ENCODE data around the gene CYP2S1.
"Not testable (repeated sequence)": the region's sequence is repeated elsewhere in the genome, so short reads cannot be mapped to it uniquely, and the experiment has no call there.

CYP2S1 gene

DNA sequence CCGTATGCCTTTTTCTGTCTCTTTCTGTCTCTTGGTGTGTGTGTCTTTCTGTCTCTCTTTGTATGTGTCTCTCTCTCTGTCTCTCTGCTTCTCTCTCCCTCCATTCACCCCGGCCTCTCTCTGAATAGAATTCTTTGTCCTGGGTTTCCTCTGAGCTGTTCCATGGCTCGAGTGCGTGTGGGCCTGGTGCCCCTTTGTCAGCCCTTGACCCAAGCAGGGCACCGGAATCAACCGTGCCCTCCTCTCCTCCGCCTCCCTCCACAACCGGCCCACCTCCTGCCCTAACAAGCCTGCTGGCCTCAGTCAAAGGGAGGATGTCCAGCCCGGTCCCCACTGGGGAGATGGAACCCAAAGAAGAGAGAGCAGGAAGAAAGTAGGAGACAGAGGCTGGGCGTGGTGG is 29.2 kb downstream of the CYP2S1 start:
- DNase-seq: no peak
- in situ Hi-C loops (cut with MboI; ENCODE audit: low pct_unique_long_range_greater_than_20kb, low sequenced_read_pairs): no loop called here

DNA sequence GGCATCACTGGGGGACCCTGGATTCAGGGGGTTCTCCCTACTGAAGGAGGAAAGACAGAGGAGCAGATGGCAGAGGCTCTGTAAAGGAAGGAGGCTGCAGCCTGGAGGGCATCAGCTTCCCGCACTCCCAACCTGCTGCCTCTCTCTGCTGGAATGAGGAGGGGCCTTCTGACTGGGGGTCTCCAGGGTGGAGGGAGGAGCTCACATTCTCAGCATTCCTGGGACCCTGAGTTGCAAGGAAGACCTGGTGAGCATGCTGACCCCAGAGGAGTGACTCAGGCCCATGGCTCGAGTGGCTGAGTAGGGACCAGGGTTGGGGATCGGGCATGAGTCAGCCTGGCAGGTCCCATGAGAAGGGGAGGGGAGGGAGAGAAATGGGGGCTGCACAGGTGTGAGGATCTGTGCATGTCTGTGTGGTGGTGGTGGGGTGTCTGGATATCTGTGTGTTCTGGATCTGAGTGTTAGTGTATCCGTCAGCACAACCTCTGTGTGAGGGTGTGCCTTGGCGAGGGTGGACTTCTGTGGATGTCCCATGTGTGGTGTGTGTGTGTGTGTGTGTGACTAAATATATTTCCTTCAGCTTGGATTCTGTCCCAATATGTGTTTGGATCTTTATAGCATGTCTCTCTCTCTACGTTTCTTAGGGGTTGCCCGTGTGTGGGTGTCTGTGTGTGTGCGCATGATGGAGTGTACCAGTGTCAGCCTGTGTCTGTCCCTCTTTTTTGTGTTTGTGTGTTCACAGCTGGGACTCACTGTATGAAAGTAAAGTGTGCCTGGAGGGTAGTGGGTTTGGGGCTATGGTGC is 30.6 kb downstream of the CYP2S1 start:
- in situ Hi-C loops (cut with MboI; ENCODE audit: low pct_unique_long_range_greater_than_20kb, low sequenced_read_pairs): no loop called here
- DNase-seq: no peak

DNA sequence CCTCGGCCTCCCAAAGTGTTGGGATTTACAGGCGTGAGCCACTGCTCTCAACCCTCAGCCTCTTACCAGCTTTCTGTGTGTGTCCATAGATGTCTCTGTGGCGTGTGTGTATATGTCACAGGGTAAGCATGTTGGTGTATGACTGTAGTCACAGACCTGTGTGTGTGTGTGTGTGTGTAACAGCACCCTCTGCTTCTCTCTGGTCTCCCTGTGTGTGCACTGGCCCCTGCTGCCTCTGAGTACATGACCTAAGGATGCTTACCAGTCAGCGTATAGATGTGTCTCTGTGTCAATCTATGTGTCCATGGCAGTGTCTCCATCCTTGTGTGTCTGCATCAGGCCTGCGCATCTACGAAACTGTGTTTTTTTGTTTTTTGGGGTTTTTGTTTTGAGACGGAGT is 31.6 kb downstream of the CYP2S1 start:
- DNase-seq: no peak
- in situ Hi-C loops (cut with MboI; ENCODE audit: low pct_unique_long_range_greater_than_20kb, low sequenced_read_pairs): no loop called here

DNA sequence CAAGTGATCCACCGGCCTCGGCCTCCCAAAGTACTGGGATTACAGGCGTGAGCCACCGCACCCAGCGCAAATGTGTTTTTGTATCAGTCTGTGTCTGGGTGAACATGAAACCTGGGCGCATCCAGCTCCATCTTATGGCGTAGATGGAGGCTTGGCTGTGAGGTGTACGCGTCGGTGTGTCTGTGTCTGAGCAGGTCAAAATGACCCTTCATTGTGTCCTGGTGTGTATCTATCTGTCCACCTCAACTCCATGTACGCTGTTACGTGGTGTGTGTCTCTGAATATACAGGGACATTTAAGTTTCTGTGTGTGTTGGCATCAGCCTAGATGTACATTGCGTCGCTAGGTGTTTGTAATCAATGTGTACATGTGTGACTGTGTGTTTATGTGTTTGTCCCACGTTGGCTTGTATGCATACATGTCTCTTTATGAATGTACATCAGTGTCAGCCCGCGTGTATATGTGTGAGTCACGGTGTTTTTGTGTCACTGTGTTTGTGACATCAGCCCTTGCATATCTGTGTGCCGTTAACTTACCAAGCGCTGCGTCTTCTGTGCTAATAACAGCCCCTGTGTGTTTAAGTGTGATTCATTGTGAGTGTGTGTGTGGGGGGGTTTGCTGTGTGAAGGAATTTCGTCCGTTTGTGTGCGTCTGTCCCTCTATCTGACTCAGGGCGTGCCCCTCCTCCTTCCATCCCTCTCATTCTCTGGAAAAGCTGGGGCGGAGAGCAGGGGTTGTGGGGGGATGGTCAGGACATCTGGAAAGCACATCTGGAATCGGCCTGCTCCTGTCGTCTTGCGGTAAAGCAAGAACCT is 32.4 kb downstream of the CYP2S1 start:
- DNase-seq: peak; percentile 71
- in situ Hi-C loops (cut with MboI; ENCODE audit: low pct_unique_long_range_greater_than_20kb, low sequenced_read_pairs): no loop called here

DNA sequence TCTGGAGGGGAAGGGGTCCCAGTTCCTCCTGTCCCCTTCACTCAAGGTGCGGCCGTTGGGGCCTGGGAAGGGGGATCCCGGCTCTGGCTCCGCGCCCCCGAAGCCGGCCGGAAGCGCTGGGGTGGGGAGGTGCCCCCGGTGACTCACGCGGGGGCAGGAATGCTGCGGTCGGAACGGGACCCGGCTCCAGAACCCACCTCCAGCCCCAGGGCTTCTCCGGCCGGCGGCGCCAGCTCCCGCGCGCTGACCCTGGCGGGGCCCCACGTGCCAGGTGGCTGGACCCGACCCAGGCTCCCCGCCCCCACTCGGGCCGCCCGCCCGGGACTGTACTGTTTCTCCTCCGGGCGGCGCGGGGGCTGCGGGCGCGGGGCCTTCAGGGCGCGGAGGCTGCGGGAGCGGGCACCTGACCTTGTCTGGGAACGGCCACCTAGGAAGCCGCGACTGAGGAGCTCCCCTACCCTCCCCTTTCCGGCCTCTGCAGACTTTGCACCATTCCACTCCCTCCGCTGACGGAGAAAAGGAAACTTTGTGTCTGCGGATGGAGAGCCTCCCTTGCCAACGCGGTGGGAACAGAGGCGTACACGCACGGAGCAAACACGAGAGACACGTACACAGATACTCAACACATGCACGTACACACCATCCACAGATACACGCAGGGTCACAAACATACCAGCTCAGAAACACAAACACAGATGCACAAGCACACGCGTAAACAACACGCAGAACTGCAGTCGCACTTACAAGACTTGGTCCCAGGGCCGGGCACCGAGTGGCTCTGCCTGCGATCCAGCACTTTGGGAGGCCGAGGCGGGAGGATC is 33.2 kb downstream of the CYP2S1 start:
- peak; percentile 41 for DNase-seq
- in situ Hi-C loops (cut with MboI; ENCODE audit: low pct_unique_long_range_greater_than_20kb, low sequenced_read_pairs): no loop called here

DNA sequence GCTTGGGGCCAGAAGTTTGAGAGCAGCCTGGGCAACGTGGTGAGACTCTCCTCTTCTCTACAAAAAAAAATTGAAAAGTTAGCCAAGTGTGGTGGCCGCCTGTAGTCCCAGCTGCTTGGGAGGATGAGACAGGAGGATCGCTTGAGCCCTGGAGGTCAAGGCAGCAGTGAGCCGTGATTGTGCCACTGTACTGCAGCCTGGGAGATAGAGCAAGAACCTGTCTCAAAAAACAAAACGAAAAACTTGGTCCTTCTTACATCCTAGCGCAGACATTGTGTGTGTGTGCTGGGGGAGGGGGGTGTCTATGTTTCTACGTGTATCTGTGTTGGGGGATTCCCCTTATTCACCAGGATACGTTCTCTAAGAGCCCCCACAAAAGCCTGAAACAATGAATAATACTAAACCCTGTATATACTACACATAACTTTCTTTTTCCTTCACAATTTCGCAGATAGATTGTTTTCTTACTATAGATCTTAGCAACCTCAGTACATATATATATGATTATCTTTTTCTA is 33.9 kb downstream of the CYP2S1 start:
- no peak for DNase-seq

DNA sequence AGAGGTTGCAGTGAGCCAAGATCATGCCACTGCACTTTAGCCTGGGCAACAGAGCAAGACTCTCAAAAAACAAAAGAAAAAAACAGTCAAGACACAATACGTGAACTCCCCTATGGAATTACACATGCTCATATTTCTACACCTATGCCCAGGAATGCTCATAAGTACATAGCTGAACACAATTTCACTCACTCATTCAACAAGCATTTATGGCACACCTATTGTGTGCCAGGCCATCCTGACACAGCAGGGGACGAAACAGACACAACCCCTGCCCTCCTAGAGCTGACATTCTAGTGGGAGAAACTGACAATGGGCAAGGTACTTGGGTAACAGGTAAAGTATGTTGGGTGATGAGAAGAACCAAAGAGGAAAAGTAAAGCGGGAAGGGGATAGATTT is 35.5 kb downstream of the CYP2S1 start:
- DNase-seq: no peak
- in situ Hi-C loops (cut with MboI; ENCODE audit: low pct_unique_long_range_greater_than_20kb, low sequenced_read_pairs): no loop called here

More for the DNA sequence above, 33.9 kb downstream of the CYP2S1 start:
- in situ Hi-C loops (cut with MboI; ENCODE audit: low pct_unique_long_range_greater_than_20kb, low sequenced_read_pairs): no loop called here

DNA sequence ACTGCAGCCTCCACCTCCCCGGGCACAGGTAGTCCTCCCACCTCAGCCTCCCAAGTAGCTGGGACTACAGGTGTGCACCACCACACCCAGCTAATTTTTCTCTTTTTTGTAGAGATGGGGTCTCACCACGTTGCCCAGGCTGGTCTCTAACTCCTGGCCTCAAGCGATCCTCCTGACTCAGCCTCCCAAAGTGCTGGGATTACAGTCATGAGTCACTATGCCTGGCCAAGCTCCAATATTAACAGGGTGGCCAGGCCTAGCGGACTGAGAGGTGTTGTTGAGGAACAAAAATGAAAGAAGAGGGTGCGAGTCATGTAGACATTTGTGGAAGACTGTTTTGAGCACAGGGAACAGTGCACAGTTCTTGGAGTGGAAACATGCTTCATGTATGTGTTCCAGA is 36.3 kb downstream of the CYP2S1 start:
- DNase-seq; in situ Hi-C loops (cut with MboI; ENCODE audit: low pct_unique_long_range_greater_than_20kb, low sequenced_read_pairs): not testable (repeated sequence)

DNA sequence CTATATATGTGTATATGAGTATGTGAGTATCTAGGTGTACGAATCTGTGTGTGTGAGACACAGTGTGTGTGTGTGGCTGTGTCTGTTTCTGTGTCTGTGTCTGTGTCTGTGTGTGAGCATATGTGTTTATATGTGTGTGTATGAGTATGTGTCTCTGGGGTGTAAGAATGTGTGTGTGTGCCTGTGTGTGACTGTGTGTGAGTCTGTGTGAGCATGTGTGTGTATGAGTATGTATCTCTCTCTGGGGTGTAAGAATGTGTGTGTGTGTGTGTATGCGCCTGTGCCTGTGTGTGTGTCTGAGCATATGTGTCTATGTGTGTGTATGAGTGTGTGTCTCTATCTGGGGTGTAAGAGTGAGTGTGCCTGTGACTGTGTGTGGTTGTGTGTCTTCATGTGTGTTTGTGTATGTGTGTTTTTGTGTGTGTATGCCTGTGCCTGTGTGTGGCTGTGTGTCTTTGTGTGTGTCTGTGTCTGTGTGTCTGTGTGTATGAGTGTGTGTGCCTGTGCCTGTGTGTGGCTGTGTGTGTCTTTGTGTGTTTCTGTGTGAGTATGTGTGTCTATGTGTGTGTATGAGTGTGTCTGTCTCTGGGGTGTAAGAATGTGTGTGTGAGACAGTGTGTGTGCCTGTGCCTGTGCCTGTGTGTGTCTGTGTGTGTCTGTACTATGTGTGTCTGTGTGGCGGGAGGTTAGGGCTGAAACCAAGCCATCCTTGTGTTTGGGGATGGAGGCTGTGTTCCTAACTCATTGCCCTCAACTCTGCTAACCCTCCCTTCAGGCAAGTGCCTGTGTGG is 37.2 kb downstream of the CYP2S1 start:
- in situ Hi-C loops (cut with MboI; ENCODE audit: low pct_unique_long_range_greater_than_20kb, low sequenced_read_pairs): no loop called here

DNA sequence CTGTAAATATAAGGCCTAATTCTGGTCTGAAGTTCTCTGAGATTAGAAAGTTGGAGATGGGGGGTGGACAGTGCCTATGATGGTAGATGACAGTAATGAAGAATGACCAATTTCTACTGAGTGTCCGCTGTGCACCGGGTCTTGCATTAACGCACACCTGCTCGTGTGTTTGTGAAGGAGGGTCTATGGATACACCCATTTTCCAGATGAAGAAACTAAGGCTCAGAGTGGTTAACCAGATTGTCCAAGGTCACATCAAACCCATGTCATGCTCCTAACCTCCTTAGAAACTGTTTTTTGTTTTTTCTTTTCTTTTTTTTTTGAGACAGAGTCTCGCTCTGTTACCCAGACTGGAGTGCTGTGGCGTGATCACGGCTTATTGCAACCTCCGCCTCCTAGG is 39.7 kb downstream of the CYP2S1 start:
- in situ Hi-C loops (cut with MboI; ENCODE audit: low pct_unique_long_range_greater_than_20kb, low sequenced_read_pairs): no loop called here

More for the DNA sequence above, 37.2 kb downstream of the CYP2S1 start:
- DNase-seq: no peak

DNA sequence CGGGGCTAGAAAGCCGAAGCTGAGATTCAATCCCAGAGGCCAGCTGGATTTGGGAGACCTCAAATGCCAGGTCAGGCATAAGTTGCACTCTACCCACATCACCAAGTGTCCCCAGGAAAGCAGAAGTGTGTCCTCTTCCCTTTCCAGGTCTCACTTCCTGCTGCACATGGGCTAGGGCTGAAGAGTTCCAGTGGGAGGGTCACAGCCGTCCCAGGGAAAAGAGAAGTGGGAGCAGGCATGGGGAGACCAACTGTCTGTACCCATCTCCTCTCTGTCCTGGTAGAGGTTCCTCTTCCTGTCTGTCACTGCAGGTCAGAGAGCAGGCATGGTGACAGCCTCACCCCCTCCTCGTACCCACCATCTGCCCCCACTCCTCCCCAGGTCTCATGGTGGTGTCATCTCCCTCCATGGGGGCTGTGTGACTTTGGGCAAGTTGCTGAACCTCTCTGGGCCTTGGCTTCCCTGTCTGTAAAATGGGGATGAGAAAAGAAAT is 40.8 kb downstream of the CYP2S1 start:
- in situ Hi-C loops (cut with MboI; ENCODE audit: low pct_unique_long_range_greater_than_20kb, low sequenced_read_pairs): no loop called here
- DNase-seq: peak; percentile 73

More for the DNA sequence above, 39.7 kb downstream of the CYP2S1 start:
- DNase-seq: no peak

DNA sequence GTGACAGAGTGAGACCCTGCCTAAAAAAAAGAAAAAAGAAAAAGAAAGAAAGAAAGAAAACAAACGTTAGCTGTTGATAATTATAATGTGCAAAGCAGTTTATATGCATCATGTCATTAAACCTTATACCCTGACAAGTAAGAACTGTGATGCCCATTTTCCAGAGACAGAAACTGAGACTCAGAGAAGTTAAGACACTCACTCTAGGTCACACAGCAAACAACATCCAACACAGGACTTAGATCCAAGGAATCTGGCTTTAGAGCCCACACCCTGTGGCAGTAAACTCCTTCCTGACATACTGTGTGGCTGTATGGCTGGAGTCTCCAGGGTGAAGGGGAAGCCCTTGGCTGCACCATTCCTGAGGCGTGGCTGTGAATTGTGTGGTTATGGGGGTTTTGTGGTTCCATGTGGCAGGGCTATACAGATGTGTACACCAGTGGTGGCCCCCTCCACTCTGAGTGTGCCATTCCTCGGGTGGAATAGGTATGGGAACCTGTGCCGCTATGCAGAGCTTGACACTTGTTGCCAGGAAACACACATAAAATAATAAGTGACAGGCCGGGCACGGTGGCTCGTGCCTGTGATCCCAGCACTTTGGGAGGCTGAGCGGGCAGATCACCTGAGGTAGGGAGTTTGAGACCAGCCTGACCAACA is 41.6 kb downstream of the CYP2S1 start:
- DNase-seq: no peak
- in situ Hi-C loops (cut with MboI; ENCODE audit: low pct_unique_long_range_greater_than_20kb, low sequenced_read_pairs): no loop called here

DNA sequence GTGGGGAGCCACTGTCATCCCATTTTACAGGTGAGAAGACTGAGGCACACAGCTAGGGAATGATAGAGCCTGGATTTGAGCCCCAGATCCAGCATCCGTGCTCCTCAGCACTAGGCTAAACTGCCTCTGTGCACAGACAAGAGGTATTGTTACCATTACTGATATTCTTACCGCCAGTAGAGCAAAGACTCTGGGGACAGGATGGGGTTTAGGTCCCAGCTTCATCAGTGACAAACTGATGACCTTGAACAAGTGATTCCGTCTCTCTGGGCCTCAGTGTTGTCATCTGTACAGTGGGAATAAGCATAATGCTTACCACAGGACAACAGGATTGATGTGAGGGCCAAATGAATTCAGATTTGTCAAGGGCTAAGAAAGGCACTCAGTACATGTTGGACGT is 42.5 kb downstream of the CYP2S1 start:
- in situ Hi-C loops (cut with MboI; ENCODE audit: low pct_unique_long_range_greater_than_20kb, low sequenced_read_pairs): no loop called here
- DNase-seq: no peak

DNA sequence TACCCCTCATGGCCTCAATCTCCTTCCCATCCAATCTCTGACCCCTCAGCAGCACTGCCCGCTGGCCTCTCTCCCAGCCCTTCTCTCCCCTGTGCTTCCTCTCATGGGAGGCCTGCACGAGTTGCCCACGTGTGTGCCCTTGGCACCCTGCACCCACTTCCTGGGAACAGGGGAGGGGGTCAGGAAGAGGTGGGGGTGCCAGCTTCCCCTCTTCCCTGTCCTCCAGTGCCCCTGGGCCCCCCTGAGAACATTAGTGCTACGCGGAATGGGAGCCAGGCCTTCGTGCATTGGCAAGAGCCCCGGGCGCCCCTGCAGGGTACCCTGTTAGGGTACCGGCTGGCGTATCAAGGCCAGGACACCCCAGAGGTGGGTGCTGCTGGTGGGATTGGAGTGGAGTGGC is 45.2 kb downstream of the CYP2S1 start:
- no peak for DNase-seq
- in situ Hi-C loops (cut with MboI; ENCODE audit: low pct_unique_long_range_greater_than_20kb, low sequenced_read_pairs): no loop called here

DNA sequence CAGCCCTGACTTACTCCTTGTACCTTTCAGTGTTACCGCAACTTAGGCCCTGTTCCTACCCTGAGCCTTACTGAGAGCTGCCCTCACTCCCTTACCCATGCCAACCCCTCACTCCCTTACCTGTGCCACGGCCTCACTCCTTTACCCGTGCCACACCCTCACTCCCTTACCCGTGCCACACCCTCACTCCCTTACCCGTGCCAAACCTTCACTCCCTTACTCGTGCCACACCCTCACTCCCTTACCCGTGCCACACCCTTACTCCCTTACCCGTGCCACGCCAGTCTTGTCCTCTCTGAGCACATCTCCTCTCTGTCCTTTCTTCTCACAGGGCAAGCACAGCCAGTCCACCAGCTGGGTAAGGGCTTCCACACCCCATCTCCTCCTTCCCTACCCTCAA is 46.3 kb downstream of the CYP2S1 start:
- in situ Hi-C loops (cut with MboI; ENCODE audit: low pct_unique_long_range_greater_than_20kb, low sequenced_read_pairs): no loop called here
- DNase-seq: no peak

DNA sequence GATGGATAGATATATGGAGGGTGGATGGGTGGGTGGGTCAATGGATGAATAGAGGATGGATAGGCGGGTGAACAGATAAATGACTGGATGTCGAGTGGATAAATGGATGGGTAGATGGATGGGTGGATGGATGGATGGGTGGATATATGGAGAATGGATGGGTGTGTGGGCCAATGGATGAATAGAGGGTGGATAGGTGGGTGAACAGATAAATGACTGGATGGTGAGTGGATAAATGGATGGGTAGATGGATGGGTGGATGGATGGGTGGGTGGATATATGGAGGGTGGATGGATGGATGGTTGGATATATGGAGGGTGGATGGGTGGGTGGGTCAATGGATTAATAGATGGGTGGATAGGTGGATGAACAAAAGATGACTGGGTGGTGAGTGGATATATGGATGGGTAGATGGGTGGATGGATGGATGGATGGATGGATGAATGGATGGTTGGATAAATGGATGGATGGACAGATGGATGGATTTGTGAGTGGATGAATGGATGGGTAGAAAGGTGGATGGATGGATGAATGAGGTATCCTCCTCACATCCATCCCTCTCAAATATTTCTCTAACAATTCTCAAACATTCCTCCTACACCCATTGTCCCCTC is 47.0 kb downstream of the CYP2S1 start:
- in situ Hi-C loops (cut with MboI; ENCODE audit: low pct_unique_long_range_greater_than_20kb, low sequenced_read_pairs): no loop called here
- DNase-seq: no peak

DNA sequence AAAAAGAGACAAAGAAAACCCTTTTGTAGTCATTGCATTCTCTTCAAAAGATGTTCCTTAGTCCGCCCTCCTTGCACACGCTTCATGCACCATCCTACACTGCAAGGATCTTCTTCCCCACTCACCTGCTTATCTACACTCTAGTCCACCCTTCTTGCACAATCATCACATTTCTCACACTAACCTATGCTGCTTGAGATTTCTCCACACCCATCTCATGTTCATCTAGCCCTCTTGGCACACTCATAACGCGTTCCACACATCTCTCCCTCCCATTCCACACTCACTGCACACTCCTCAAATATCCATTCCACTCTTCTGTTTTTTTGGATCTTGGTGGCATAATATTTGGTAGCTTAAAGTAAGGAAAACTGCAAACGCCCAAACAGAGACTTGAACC is 48.8 kb downstream of the CYP2S1 start:
- in situ Hi-C loops (cut with MboI; ENCODE audit: low pct_unique_long_range_greater_than_20kb, low sequenced_read_pairs): no loop called here
- DNase-seq: no peak

DNA sequence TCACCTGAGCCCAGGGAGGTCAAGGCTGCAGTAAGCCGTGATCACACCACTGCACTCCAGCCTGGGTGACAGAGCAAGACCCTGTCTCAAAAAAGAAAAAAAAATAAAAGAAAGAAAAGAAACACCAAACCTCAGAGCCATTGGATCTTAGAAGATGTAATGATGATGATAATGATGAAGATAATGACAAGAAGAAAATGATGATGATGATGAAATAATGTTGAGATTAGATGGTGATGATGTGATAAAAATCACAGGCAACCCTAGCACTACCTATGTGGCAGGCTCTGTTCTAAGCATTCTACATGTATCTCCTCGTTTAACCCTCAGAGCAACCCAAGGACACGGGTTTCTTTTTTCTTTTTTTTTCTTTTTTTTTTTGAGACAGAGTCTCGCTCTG is 51.1 kb downstream of the CYP2S1 start:
- DNase-seq: no peak
- in situ Hi-C loops (cut with MboI; ENCODE audit: low pct_unique_long_range_greater_than_20kb, low sequenced_read_pairs): no loop called here
